DOHH2 (cell line): ENCODE data around the gene MCUR1.

Source experiments
- EZH2phosphoT487 ChIP-seq: fragments of 200-600 bp; sonication (generic); IDR thresholded peaks from 2 replicates; pipeline ENCODE4 v1.6.1; 2017; ENCODE audit warnings: borderline replicate concordance, mild to moderate bottlenecking, antibody characterized with exemption, low read length, moderate library complexity, mixed read lengths
- TF ChIP-seq, protein P1 (sequence below): fragments of 200-600 bp; sonication (generic); IDR thresholded peaks from one replicate; pipeline ENCODE4 v1.5.1; 2014; ENCODE audit warnings: antibody characterized with exemption, mild to moderate bottlenecking, low read depth, low read length; ENCODE audit not compliant: poor library complexity, severe bottlenecking

GRCh38 chr6:13841936-13842335 is 27.6 kb upstream of the MCUR1 start:
- TF ChIP-seq, protein P1, sequence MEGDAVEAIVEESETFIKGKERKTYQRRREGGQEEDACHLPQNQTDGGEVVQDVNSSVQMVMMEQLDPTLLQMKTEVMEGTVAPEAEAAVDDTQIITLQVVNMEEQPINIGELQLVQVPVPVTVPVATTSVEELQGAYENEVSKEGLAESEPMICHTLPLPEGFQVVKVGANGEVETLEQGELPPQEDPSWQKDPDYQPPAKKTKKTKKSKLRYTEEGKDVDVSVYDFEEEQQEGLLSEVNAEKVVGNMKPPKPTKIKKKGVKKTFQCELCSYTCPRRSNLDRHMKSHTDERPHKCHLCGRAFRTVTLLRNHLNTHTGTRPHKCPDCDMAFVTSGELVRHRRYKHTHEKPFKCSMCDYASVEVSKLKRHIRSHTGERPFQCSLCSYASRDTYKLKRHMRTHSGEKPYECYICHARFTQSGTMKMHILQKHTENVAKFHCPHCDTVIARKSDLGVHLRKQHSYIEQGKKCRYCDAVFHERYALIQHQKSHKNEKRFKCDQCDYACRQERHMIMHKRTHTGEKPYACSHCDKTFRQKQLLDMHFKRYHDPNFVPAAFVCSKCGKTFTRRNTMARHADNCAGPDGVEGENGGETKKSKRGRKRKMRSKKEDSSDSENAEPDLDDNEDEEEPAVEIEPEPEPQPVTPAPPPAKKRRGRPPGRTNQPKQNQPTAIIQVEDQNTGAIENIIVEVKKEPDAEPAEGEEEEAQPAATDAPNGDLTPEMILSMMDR = no peak
- no peak for TF ChIP-seq EZH2phosphoT487
